ENCODE data around the gene GPC1.

DNA sequence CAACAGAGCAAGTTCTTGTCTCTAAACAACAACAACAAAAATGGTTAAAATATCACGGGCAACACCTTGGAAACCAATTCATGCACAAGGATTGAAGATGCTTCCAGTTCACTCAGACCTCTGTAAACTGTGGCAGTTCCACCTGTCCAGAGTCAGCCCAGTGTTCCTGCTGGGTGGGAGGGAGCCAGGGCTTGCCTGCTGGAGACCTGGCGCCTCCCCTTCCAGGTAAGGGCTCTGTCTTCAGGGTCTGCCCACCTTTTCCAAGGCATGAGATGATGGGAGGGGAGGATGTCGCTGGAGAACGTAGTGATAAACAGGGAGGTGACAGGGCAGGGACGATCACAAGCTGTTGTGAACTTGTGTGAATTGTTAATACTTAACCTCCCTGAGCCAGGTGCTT is 9.8 kb upstream of the GPC1 start:
- no peak for TF ChIP-seq CTCF (conservative IDR thresholded peaks at IDR 0.05)
- TF ChIP-seq ZFX (IDR thresholded peaks at IDR 0.05), result no peak

Measured in C4-2B (cell line).